Tibial nerve (tissue), 4 donors: ENCODE data around the gene NBAS.

ENCODE experiments used
- CTCF ChIP-seq, 5 experiments: fragments of 200-600 bp in 3 of 5; fragments of 450-650 bp in 2 of 5; sonication (generic) in 3 of 5; IDR thresholded peaks; one replicate each; pipeline ENCODE4 v1.5.1; 2016 to 2019; ENCODE audit warnings: antibody characterized with exemption in 5 of 5, mild to moderate bottlenecking in 3 of 5, moderate library complexity in 2 of 5
- EP300 ChIP-seq, 2 donors: sonication (generic); formaldehyde crosslinking; IDR thresholded peaks; one replicate each; pipeline ENCODE4 v1.6.1; 2017; ENCODE audit warnings: antibody characterized with exemption in 2 of 2, mild to moderate bottlenecking in 1 of 2
- POLR2A ChIP-seq, 2 donors: fragments of 450-650 bp; IDR thresholded peaks; one replicate each; pipeline ENCODE4 v1.6.1; 2017; ENCODE audit warnings: antibody characterized with exemption in 2 of 2, mild to moderate bottlenecking in 2 of 2, moderate library complexity in 2 of 2

DNA sequence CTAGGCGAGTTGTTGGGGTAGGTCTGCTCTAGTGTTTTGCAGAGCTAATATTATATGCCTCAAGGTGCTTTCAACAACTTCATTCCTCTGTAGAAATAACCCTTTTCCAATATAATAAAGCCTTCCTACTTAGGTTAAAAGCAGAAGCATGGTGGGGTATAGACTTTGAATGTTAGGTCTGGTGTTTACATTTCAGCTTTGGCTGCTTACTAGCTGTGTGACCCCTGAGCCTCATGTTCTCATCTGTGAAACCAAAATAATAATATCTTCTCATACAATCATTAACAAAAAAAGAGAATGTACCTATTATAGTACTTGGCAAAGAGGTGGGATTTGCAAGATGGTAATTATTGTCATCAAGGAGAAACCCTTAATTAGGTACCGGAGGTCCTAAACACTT is 386.6 kb downstream of the NBAS start:
- TF ChIP-seq POLR2A (IDR thresholded peaks at IDR 0.05) (no peak), CTCF (IDR thresholded peaks at IDR 0.05) (no peak), EP300 (IDR thresholded peaks at IDR 0.05) (no peak)
